C4-2B (cell line): Measurements from ENCODE around the gene TMED4.

ENCODE experiments used
- ZFX ChIP-seq: fragments of 450-650 bp; IDR thresholded peaks from 2 replicates; pipeline ENCODE4 v1.6.1; 2017
- TF ChIP-seq, protein P1 (sequence below): fragments of 450-650 bp; conservative IDR thresholded peaks from 2 replicates; pipeline ENCODE4 v1.5.1; 2017; ENCODE audit warnings: mild to moderate bottlenecking

DNA sequence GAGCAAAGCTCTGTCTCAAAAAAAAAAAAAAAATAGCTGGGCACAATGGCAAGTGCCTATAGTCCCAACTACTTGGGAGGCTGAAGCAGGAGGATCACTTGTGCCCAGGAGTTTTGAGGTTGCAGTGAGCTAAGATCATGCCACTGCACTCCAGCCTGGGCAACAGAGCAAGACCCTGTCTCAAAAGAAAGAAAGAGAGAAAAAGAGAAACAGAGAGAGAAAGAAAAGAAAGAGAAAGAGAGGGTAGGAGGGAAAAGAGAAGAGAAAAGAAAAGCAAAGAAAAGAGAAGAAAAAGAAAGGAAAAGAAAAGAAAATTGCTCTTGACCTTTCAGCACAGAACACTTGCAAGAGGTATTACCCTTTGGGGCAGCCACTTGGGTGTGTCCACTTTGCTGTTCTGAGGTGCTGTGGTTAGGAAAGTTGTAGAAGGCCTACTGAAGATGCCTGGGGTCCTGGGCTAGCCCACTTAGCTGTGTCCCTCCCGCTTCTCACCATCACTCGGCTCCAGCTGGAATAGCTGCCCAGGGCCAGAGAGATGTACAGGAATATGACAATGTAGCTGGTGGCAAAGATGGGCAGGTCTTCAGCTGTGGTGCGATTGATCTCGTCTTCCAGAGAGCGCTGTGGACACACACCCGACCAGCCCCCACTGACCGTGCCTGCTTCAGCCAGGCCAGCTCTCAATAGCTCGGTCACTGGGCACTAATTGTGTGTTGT, 46.5 kb downstream of the TMED4 start:
- TF ChIP-seq, protein P1, sequence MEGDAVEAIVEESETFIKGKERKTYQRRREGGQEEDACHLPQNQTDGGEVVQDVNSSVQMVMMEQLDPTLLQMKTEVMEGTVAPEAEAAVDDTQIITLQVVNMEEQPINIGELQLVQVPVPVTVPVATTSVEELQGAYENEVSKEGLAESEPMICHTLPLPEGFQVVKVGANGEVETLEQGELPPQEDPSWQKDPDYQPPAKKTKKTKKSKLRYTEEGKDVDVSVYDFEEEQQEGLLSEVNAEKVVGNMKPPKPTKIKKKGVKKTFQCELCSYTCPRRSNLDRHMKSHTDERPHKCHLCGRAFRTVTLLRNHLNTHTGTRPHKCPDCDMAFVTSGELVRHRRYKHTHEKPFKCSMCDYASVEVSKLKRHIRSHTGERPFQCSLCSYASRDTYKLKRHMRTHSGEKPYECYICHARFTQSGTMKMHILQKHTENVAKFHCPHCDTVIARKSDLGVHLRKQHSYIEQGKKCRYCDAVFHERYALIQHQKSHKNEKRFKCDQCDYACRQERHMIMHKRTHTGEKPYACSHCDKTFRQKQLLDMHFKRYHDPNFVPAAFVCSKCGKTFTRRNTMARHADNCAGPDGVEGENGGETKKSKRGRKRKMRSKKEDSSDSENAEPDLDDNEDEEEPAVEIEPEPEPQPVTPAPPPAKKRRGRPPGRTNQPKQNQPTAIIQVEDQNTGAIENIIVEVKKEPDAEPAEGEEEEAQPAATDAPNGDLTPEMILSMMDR: no peak
- no peak for TF ChIP-seq ZFX
